Type B pancreatic cell (in vitro differentiated cells): Measurements from ENCODE around the gene ADH5. TPM values are rescaled to one million over a fixed set of nuclear protein-coding genes. Genes with fewer than 3 reads are reported as not detected.

ENCODE experiments used
- DNase-seq: peaks from one replicate; pipeline ENCODE4 v3.0.0; 2021; ENCODE audit warnings: mixed read lengths; ENCODE audit not compliant: unreplicated experiment; ENCODE audit errors: extremely low spot score
- H3K27ac Mint-ChIP-seq: 2 replicates; pipeline ENCODE4 v1.8.0; 2021; ENCODE audit warnings: mild to moderate bottlenecking, mixed read lengths
- H3K27me3 Mint-ChIP-seq: 2 replicates; pipeline ENCODE4 v1.8.0; 2021; ENCODE audit warnings: mixed read lengths
- H3K36me3 Mint-ChIP-seq: 2 replicates; pipeline ENCODE4 v1.8.0; 2021; ENCODE audit warnings: mixed read lengths
- H3K4me1 Mint-ChIP-seq: one replicate; pipeline ENCODE4 v1.8.0; 2021; ENCODE audit warnings: mixed read lengths; ENCODE audit not compliant: unreplicated experiment
- H3K4me3 Mint-ChIP-seq: 2 replicates; pipeline ENCODE4 v1.8.0; 2021; ENCODE audit warnings: mild to moderate bottlenecking, mixed read lengths
- H3K9me3 Mint-ChIP-seq: 2 replicates; pipeline ENCODE4 v1.8.0; 2021; ENCODE audit warnings: mixed read lengths
- total RNA-seq: library from RNA; stranded (reverse); gene quantifications from 2 replicates; pipeline ENCODE4 v1.2.1, GENCODE V29; 2021; ENCODE audit warnings: low replicate concordance
- TF ChIP-seq, protein P1 (sequence below): fragments of 200-600 bp; sonication (generic); conservative IDR thresholded peaks from 2 replicates; pipeline ENCODE4 v1.5.0; 2021; ENCODE audit warnings: antibody characterized with exemption, mild to moderate bottlenecking

Gene ADH5
- total RNA-seq, 1 donor from 2014 or later = 161 TPM

DNA sequence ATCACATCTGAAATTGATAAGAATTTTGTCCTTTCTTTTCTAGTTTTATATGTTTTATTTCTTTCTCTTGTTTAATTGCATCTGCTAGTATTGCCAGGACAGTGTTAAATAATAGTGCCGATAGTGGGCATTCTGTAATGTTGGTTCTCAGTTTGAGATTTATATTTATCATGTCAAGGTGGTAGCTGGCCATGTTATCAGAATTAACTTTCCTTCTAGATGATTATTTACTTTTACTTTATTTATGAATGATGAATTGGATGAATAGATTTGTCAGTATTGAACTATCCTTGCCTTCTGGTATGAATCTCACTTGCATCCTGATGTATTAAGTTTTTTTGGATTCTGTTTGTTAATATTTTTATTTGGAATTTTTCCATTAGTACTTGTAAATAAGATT is 50.4 kb downstream of the ADH5 start:
- TF ChIP-seq, protein P1, sequence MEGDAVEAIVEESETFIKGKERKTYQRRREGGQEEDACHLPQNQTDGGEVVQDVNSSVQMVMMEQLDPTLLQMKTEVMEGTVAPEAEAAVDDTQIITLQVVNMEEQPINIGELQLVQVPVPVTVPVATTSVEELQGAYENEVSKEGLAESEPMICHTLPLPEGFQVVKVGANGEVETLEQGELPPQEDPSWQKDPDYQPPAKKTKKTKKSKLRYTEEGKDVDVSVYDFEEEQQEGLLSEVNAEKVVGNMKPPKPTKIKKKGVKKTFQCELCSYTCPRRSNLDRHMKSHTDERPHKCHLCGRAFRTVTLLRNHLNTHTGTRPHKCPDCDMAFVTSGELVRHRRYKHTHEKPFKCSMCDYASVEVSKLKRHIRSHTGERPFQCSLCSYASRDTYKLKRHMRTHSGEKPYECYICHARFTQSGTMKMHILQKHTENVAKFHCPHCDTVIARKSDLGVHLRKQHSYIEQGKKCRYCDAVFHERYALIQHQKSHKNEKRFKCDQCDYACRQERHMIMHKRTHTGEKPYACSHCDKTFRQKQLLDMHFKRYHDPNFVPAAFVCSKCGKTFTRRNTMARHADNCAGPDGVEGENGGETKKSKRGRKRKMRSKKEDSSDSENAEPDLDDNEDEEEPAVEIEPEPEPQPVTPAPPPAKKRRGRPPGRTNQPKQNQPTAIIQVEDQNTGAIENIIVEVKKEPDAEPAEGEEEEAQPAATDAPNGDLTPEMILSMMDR = no peak
- no peak for DNase-seq
- peaks cover 29% of the 10 kb centered on the region for H3K36me3 Mint-ChIP-seq
- no peaks in the 10 kb centered on the region for H3K9me3 Mint-ChIP-seq
- no peaks in the 10 kb centered on the region for H3K4me1 Mint-ChIP-seq
- no peak overlapping the region for H3K4me3 Mint-ChIP-seq
- H3K27me3 Mint-ChIP-seq = no peaks in the 10 kb centered on the region
- no peak overlapping the region for H3K27ac Mint-ChIP-seq

GRCh38 chr4:99033956-99034355 is 54.6 kb downstream of the ADH5 start:
- H3K4me3 Mint-ChIP-seq = no peak overlapping the region
- H3K27ac Mint-ChIP-seq = peak overlapping the region; percentile 24
- no peaks in the 10 kb centered on the region for H3K27me3 Mint-ChIP-seq
- H3K9me3 Mint-ChIP-seq = no peaks in the 10 kb centered on the region
- TF ChIP-seq, protein P1 = no peak
- no peaks in the 10 kb centered on the region for H3K4me1 Mint-ChIP-seq
- no peak for DNase-seq
- peaks cover 42% of the 10 kb centered on the region for H3K36me3 Mint-ChIP-seq

GRCh38 chr4:99029852-99030251 is 58.7 kb downstream of the ADH5 start:
- TF ChIP-seq, protein P1 = no peak
- no peak for DNase-seq
- no peak overlapping the region for H3K27ac Mint-ChIP-seq
- H3K4me3 Mint-ChIP-seq = no peak overlapping the region
- peaks cover 27% of the 10 kb centered on the region for H3K4me1 Mint-ChIP-seq
- H3K36me3 Mint-ChIP-seq = peaks cover 22% of the 10 kb centered on the region
- no peaks in the 10 kb centered on the region for H3K27me3 Mint-ChIP-seq
- no peaks in the 10 kb centered on the region for H3K9me3 Mint-ChIP-seq

- peaks cover 6% of the 10 kb centered on the region for H3K9me3 Mint-ChIP-seq
- no peak overlapping the region for H3K4me3 Mint-ChIP-seq
- TF ChIP-seq, protein P1 = no peak
- no peaks in the 10 kb centered on the region for H3K27me3 Mint-ChIP-seq
- no peak for DNase-seq
- H3K27ac Mint-ChIP-seq = no peak overlapping the region
- H3K4me1 Mint-ChIP-seq = peaks cover 33% of the 10 kb centered on the region
- H3K36me3 Mint-ChIP-seq = peaks cover 22% of the 10 kb centered on the region
Measured at GRCh38 chr4:99029018-99029735, 59.4 kb downstream of the ADH5 start.

- DNase-seq = no peak
- Mint-ChIP-seq H3K4me1 (peaks cover 36% of the 10 kb centered on the region), H3K36me3 (peaks cover 26% of the 10 kb centered on the region), H3K9me3 (peaks cover 8% of the 10 kb centered on the region), H3K4me3 (no peak overlapping the region), H3K27me3 (no peaks in the 10 kb centered on the region), H3K27ac (no peak overlapping the region)
- TF ChIP-seq, protein P1 = no peak
Measured at GRCh38 chr4:99028187-99028586, 60.4 kb downstream of the ADH5 start.

DNA sequence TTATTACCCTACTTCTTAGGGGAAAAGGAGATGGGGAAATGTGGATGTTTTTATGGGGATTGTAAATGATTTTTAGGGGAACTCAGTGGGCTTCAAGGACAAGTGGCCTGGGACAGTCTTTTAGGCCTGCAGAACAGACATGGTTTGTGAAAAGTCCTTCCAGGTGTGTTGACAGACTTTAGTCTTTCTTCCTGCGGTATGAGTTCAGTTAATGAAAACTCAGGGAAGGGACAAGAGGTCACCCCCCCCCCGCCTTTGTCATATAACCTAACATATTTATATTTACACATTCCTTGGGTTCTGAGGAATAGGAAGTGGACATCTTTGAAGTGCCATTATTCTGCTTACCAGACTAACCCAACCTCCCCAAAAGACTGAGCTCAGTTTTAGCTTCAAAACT is 61.3 kb downstream of the ADH5 start:
- no peak overlapping the region for H3K4me3 Mint-ChIP-seq
- H3K4me1 Mint-ChIP-seq = peaks cover 36% of the 10 kb centered on the region
- TF ChIP-seq, protein P1 = no peak
- H3K27ac Mint-ChIP-seq = no peak overlapping the region
- DNase-seq = no peak
- H3K36me3 Mint-ChIP-seq = peaks cover 26% of the 10 kb centered on the region
- no peaks in the 10 kb centered on the region for H3K27me3 Mint-ChIP-seq
- peaks cover 8% of the 10 kb centered on the region for H3K9me3 Mint-ChIP-seq
